KMS-11 (cell line): ENCODE measurements around the gene DACT2.

ENCODE experiments used
- H2AFZ ChIP-seq: fragments of 200-600 bp; sonication (generic); 2 replicates; pipeline ENCODE4 v1.6.1; 2016; ENCODE audit warnings: antibody characterized with exemption, mixed run types, low read depth
- H3K27ac ChIP-seq: fragments of 200-600 bp; sonication (generic); 2 replicates; pipeline ENCODE4 v1.6.1; 2016; ENCODE audit warnings: mild to moderate bottlenecking, mixed run types
- H3K27me3 ChIP-seq: fragments of 200-600 bp; sonication (generic); 2 replicates; pipeline ENCODE4 v1.6.1; 2017; ENCODE audit warnings: mild to moderate bottlenecking, low read depth, mixed run types, moderate library complexity; ENCODE audit not compliant: insufficient read depth
- H3K36me3 ChIP-seq: fragments of 200-600 bp; sonication (generic); 2 replicates; pipeline ENCODE4 v1.6.1; 2017; ENCODE audit warnings: mild to moderate bottlenecking, mixed run types; ENCODE audit not compliant: insufficient read depth
- H3K4me1 ChIP-seq: fragments of 200-600 bp; sonication (generic); 2 replicates; pipeline ENCODE4 v1.6.1; 2016; ENCODE audit warnings: mild to moderate bottlenecking, low read depth, mixed run types; ENCODE audit not compliant: poor library complexity, severe bottlenecking
- H3K4me2 ChIP-seq: fragments of 200-600 bp; sonication (generic); 2 replicates; pipeline ENCODE4 v1.7.0; 2016; ENCODE audit warnings: mild to moderate bottlenecking, mixed run types
- H3K4me3 ChIP-seq: fragments of 200-600 bp; sonication (generic); IDR thresholded peaks from 2 replicates; pipeline ENCODE4 v1.6.1; 2017; ENCODE audit warnings: low read depth, low read length, mixed read lengths; ENCODE audit not compliant: insufficient read depth
- H3K79me2 ChIP-seq: fragments of 200-600 bp; sonication (generic); 2 replicates; pipeline ENCODE4 v1.6.1; 2016; ENCODE audit warnings: low read depth, mixed run types; ENCODE audit not compliant: insufficient read depth
- H3K9ac ChIP-seq: fragments of 200-600 bp; sonication (generic); 2 replicates; pipeline ENCODE4 v1.6.1; 2016; ENCODE audit warnings: mild to moderate bottlenecking, mixed run types
- H4K20me1 ChIP-seq: fragments of 200-600 bp; sonication (generic); 2 replicates; pipeline ENCODE4 v1.6.1; 2016; ENCODE audit warnings: mild to moderate bottlenecking, mixed run types; ENCODE audit not compliant: insufficient read depth
- TF ChIP-seq, protein P1 (sequence below): fragments of 200-600 bp; sonication (generic); conservative IDR thresholded peaks from 2 replicates; pipeline ENCODE4 v1.6.1; 2017; ENCODE audit warnings: low read depth, mild to moderate bottlenecking, antibody characterized with exemption, low read length, moderate library complexity, mixed read lengths

Gene DACT2

DNA sequence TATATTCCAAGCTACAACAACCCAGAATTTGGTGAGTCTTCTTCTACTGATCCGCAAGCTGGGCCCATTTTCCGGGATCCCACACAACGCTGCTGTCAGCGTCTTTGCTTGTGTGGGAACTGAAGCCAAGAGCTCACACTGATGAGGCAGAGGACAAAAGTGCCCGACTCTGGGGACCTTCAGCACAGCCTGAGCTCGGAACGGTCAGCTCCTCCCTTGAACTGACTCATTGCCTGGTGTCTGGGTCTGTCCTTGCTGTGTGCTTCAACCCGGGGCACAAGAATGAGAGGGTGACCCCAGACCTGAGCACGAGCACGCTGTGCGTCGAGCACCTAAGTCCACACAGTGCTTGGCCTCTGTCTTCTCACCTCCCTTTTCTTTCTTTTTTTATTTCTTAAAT is 33.5 kb downstream of the DACT2 start:
- Histone ChIP-seq H3K4me1 (peaks cover 6% of the 10 kb centered on the region), H3K9ac (no peak overlapping the region), H3K4me3 (no peak overlapping the region), H4K20me1 (no peaks in the 10 kb centered on the region), H3K79me2 (no peaks in the 10 kb centered on the region), H3K27ac (no peak overlapping the region), H3K27me3 (no peaks in the 10 kb centered on the region), H3K36me3 (no peaks in the 10 kb centered on the region), H2AFZ (no peak overlapping the region), H3K4me2 (no peak overlapping the region)
- TF ChIP-seq, protein P1, sequence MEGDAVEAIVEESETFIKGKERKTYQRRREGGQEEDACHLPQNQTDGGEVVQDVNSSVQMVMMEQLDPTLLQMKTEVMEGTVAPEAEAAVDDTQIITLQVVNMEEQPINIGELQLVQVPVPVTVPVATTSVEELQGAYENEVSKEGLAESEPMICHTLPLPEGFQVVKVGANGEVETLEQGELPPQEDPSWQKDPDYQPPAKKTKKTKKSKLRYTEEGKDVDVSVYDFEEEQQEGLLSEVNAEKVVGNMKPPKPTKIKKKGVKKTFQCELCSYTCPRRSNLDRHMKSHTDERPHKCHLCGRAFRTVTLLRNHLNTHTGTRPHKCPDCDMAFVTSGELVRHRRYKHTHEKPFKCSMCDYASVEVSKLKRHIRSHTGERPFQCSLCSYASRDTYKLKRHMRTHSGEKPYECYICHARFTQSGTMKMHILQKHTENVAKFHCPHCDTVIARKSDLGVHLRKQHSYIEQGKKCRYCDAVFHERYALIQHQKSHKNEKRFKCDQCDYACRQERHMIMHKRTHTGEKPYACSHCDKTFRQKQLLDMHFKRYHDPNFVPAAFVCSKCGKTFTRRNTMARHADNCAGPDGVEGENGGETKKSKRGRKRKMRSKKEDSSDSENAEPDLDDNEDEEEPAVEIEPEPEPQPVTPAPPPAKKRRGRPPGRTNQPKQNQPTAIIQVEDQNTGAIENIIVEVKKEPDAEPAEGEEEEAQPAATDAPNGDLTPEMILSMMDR: no peak

DNA sequence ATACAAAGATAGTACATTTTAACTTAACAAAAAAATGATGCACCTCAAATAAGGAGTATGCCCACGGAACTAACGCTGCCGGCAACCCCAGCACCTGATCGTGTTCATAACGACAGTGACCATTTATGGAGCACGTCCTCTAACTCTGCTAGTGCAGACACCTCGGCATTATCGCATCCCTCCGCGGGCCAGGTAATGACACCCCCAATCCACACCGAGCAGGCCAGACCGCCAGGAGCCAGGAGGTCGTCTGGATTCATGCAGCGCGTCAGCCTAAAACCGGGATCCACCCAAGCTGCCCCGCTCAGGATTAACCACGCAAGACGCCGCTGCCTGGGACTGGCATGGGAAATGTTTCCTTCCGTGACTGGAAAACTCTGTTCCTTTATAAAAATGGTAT is 34.1 kb downstream of the DACT2 start:
- no peaks in the 10 kb centered on the region for H4K20me1 ChIP-seq
- TF ChIP-seq, protein P1: no peak
- no peaks in the 10 kb centered on the region for H3K79me2 ChIP-seq
- no peak overlapping the region for H3K4me2 ChIP-seq
- no peak overlapping the region for H2AFZ ChIP-seq
- no peaks in the 10 kb centered on the region for H3K27me3 ChIP-seq
- no peak overlapping the region for H3K9ac ChIP-seq
- H3K27ac ChIP-seq: no peak overlapping the region
- no peaks in the 10 kb centered on the region for H3K36me3 ChIP-seq
- peaks cover 6% of the 10 kb centered on the region for H3K4me1 ChIP-seq
- H3K4me3 ChIP-seq: no peak overlapping the region

DNA sequence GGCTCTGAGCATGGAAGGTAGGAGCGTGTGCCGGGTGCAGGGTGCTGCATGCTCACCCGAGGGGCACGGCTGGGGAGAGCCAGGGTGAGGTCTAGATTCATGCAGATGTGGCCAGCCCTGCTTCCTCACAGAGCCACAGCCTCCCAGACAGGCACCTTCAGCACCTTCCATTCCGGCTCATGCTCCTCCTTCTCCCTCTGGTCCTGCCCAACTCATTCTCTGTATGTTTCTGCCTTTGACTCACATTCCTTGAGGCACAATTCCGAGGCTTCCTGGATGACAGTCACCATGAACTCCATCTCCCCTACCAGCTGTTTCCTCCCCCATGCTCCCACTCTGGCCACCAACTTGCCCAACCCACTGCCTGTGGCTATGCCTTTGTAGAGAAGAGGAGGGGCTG is 35.4 kb downstream of the DACT2 start:
- no peak overlapping the region for H2AFZ ChIP-seq
- peaks cover 6% of the 10 kb centered on the region for H3K4me1 ChIP-seq
- no peak overlapping the region for H3K4me3 ChIP-seq
- no peaks in the 10 kb centered on the region for H3K27me3 ChIP-seq
- no peaks in the 10 kb centered on the region for H4K20me1 ChIP-seq
- no peak overlapping the region for H3K27ac ChIP-seq
- TF ChIP-seq, protein P1: no peak
- H3K36me3 ChIP-seq: no peaks in the 10 kb centered on the region
- no peak overlapping the region for H3K9ac ChIP-seq
- H3K4me2 ChIP-seq: no peak overlapping the region
- H3K79me2 ChIP-seq: no peaks in the 10 kb centered on the region

DNA sequence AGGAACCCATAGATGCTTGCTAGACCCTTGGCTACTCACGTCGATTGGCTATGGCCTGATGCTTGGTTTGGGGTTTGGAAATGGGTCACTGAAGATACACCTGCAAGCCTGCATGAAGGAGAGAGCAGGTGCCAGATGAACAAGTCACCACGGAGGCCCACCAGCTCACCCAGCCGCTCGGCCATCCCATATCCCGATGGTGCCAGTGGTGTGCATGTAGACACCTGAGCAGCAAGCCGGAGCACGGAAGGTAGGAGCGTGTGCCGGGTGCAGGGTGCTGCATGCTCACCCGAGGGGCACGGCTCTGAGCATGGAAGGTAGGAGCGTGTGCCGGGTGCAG is 35.9 kb downstream of the DACT2 start:
- H3K4me1 ChIP-seq: peaks cover 6% of the 10 kb centered on the region
- no peak overlapping the region for H2AFZ ChIP-seq
- no peaks in the 10 kb centered on the region for H3K27me3 ChIP-seq
- TF ChIP-seq, protein P1: no peak
- no peak overlapping the region for H3K4me3 ChIP-seq
- no peaks in the 10 kb centered on the region for H4K20me1 ChIP-seq
- H3K36me3 ChIP-seq: no peaks in the 10 kb centered on the region
- H3K4me2 ChIP-seq: no peak overlapping the region
- H3K79me2 ChIP-seq: no peaks in the 10 kb centered on the region
- no peak overlapping the region for H3K27ac ChIP-seq
- H3K9ac ChIP-seq: no peak overlapping the region
